ENCODE data around the gene PKNOX2.

DNA sequence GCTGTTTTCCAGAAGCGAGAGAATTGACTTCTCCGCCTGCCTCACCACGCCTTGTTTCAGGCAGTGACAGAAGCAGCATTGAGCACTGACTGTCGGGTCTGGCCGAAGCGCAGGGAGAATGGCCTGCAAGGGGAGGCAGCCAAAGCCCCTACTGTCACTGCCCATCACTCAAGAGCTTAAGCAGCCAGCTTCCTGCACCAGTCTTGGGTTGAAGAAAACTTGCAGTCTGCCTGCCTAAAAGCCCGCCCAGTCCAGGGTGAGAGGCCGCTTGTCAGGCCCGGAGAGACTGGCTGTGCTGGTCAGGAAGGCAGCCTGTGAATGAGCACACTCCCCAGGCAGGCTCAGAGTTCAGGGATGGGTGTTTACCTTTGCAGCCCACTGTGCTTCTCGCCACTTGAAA lies 108.3 kb downstream of the PKNOX2 start:
- TF ChIP-seq, protein P1, sequence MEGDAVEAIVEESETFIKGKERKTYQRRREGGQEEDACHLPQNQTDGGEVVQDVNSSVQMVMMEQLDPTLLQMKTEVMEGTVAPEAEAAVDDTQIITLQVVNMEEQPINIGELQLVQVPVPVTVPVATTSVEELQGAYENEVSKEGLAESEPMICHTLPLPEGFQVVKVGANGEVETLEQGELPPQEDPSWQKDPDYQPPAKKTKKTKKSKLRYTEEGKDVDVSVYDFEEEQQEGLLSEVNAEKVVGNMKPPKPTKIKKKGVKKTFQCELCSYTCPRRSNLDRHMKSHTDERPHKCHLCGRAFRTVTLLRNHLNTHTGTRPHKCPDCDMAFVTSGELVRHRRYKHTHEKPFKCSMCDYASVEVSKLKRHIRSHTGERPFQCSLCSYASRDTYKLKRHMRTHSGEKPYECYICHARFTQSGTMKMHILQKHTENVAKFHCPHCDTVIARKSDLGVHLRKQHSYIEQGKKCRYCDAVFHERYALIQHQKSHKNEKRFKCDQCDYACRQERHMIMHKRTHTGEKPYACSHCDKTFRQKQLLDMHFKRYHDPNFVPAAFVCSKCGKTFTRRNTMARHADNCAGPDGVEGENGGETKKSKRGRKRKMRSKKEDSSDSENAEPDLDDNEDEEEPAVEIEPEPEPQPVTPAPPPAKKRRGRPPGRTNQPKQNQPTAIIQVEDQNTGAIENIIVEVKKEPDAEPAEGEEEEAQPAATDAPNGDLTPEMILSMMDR (IDR thresholded peaks at IDR 0.05; ENCODE audit: control extremely low read depth in 1 of 3, insufficient read depth in 1 of 3, low read depth in 1 of 3, low read length in 3 of 3): no peak
- TF ChIP-seq POLR2A (IDR thresholded peaks at IDR 0.05; ENCODE audit: control extremely low read depth in 1 of 2, low read depth in 2 of 2, low read length in 2 of 2) (no peak), BRCA1 (IDR thresholded peaks at IDR 0.05; ENCODE audit: low read depth, low read length) (no peak), TAF1 (IDR thresholded peaks at IDR 0.05; ENCODE audit: low read depth, low read length) (no peak), CBX5 (IDR thresholded peaks at IDR 0.05; ENCODE audit: low read depth, low read length) (no peak), SUZ12 (IDR thresholded peaks at IDR 0.05; ENCODE audit: low read length) (no peak)
- TF ChIP-seq, protein P2, sequence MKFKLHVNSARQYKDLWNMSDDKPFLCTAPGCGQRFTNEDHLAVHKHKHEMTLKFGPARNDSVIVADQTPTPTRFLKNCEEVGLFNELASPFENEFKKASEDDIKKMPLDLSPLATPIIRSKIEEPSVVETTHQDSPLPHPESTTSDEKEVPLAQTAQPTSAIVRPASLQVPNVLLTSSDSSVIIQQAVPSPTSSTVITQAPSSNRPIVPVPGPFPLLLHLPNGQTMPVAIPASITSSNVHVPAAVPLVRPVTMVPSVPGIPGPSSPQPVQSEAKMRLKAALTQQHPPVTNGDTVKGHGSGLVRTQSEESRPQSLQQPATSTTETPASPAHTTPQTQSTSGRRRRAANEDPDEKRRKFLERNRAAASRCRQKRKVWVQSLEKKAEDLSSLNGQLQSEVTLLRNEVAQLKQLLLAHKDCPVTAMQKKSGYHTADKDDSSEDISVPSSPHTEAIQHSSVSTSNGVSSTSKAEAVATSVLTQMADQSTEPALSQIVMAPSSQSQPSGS (IDR thresholded peaks at IDR 0.05; ENCODE audit: low read length): no peak
- TF ChIP-seq, protein P3, sequence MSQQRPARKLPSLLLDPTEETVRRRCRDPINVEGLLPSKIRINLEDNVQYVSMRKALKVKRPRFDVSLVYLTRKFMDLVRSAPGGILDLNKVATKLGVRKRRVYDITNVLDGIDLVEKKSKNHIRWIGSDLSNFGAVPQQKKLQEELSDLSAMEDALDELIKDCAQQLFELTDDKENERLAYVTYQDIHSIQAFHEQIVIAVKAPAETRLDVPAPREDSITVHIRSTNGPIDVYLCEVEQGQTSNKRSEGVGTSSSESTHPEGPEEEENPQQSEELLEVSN (IDR thresholded peaks at IDR 0.05): no peak

All from H1 (cell line).